ENCODE results near the gene MTMR8.

The MTMR8 gene

DNA sequence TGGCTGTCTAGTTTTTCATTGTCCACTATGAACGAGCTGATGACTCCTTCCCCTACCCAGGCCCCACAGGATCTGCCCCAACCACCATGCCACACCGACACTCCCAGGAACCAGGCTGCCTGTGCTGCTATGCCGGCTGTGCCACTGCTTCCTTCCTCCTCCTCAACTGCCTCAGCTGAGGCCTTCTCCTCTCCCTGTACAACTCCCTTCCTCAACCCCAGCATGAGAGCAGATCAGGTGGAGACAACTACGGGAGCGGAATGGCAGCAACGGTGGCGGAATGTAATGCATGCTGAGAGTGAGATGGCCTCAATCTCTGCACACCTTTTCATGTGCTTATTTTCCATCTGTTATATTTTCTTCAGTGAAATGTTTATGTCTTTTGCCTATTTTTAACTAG, 88.5 kb downstream of the MTMR8 start:
- DNase-seq (ENCODE audit: low spot score) = no peak

DNA sequence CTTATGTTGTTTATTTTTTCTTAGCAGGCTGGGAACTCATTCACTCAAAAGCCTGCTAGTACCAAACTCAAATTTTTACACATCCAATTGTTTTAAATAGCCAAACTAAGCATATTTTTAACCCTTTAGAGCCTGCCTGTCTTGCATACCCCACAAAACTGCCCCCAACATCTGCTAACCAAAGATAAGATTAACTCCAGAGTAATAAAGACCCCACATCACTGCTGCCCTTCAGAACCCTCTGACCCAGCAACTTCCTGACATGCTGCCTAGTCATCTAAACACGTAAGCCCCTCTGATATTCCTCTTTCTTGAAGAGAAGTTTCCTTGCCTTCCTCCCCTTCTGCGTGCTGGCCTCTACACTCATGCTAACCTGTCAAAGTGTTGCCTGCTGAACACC, 104.1 kb downstream of the MTMR8 start:
- no peak for DNase-seq (ENCODE audit: low spot score)

DNA sequence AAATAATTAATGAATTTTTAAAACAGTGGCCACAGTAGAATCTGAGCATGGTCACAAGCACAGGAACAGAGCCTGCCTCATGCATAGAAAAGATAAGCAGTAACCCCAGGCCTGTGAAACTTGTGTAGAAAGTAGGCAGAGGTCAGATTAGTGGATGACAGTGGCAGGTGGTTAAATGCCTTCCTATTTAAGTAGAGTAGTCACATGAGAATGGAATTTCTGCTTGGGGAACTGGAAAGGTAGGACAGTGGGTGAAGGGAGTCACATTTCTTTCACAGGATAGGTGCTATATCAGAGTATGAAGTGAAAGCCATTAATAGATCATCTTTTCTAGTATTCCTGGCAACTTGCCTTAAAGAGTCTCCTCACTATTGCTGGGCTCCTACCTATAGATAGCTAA, 130.0 kb downstream of the MTMR8 start:
- DNase-seq (ENCODE audit: low spot score) = no peak

DNA sequence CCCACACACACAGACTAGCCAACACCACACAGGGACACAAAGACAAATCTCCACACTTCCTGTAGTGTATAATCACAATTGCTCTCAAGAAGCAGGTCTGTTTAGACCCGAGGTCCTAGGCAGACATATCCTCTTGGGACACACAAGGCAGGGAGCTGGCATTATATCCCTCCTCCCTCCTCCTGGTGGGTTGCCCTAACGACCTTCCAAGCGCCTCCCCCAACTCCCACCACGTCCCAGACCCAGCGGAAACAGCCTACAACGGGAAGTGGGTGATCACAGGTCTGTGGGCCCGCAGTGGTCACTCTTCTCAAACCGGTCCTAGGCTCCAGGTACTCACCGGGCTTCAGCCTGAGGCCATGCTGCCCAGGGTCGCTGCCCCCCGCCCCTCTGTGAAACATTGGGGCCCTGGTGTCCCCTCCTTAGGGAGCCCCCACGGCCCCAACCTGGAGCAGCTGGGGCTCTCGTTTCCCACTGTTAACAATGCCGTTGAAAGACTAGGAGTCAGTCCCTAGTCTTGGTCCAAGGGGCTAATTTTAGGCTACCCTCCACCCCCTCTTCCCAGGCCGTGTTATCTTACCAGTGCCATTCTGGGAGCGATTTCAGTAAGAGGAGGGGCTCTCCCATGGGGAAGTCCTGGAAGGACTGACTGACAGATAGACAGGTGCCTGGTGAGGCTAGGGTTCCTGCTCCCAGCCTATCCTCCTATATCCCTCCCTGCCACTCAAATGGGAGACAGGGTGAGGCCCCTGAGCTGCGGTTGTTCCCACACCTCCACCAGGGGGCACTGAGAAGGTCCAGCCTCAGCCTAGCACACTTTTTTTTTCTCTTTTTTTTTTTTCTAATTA, 164.9 kb downstream of the MTMR8 start, which contains the start of gene ASB12:
Gene ASB12, minus strand, starts transcription at position 485 of the 848 bp plus-strand sequence. CDS start 4,957 bp downstream, outside the sequence.
- no peak for DNase-seq (ENCODE audit: low spot score)

DNA sequence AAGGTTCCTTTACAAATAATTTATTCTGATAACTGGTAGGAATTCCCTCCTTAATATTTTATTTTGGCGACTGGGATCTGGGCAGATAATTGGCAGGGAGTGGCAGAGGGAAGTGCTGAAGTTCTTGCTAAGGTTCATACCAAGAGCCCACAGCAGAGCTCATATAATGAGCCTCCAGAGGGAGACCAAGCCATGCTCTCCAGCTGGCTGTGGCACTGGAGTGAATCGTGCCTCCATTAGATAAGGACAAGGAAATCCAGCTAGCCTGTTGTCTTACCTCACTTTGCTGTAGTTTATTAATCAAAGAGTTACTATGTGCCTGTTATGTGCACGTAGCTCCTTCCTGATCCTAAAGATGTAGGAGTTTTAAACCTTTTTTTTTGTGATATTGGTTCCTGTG, 166.1 kb downstream of the MTMR8 start:
- no peak for DNase-seq (ENCODE audit: low spot score)

Measured in germinal center (tissue), 1 donor.